Sigmoid colon (tissue), 7 donors: ENCODE measurements around the gene ZFP36L2. TPM values are rescaled to one million over a fixed set of nuclear protein-coding genes. Genes with fewer than 3 reads are reported as not detected.

ENCODE experiments used
- DNase-seq: peaks from one replicate; pipeline ENCODE4 v3.0.0-alpha.2; 2019
- H3K27ac ChIP-seq, 4 donors: fragments of 200-600 bp; sonication (generic); one replicate each; pipeline ENCODE4 v1.5.1; 2016 to 2019; ENCODE audit warnings: mild to moderate bottlenecking in 1 of 4
- H3K27me3 ChIP-seq, 3 donors: fragments of 200-600 bp; sonication (generic); one replicate each; pipeline ENCODE4 v1.5.1; 2019; ENCODE audit warnings: mild to moderate bottlenecking in 1 of 3
- H3K36me3 ChIP-seq, 4 donors: fragments of 200-600 bp; sonication (generic); one replicate each; pipeline ENCODE4 v1.5.1; 2016 to 2019
- H3K4me1 ChIP-seq, 4 donors: fragments of 200-600 bp; sonication (generic); one replicate each; pipeline ENCODE4 v1.5.1; 2017 to 2019
- H3K4me3 ChIP-seq, 4 donors: fragments of 200-600 bp; sonication (generic); one replicate each; pipeline ENCODE4 v1.5.1; 2017 to 2019; ENCODE audit warnings: mild to moderate bottlenecking in 2 of 4, moderate library complexity in 1 of 4
- H3K9me3 ChIP-seq, 4 donors: fragments of 200-600 bp in 3 of 4; sonication (generic) in 3 of 4; one replicate each; pipeline versions ENCODE4 v1.5.1 to v1.6.1; 2013 to 2019
- CTCF ChIP-seq, 4 experiments: fragments of 450-650 bp in 3 of 4; fragments of 200-600 bp in 1 of 4; IDR thresholded peaks; one replicate each; pipeline ENCODE4 v1.5.1; 2016 to 2019; ENCODE audit warnings: antibody characterized with exemption in 4 of 4, mild to moderate bottlenecking in 3 of 4, moderate library complexity in 2 of 4
- EP300 ChIP-seq, 4 donors: sonication (generic); formaldehyde crosslinking; IDR thresholded peaks; one replicate each; pipeline ENCODE4 v1.6.1; 2017; ENCODE audit warnings: antibody characterized with exemption in 4 of 4
- POLR2A ChIP-seq, 2 donors: fragments of 450-650 bp; IDR thresholded peaks; one replicate each; pipeline ENCODE4 v1.6.1; 2016; ENCODE audit warnings: antibody characterized with exemption in 2 of 2, mild to moderate bottlenecking in 2 of 2, moderate library complexity in 2 of 2
- POLR2AphosphoS5 ChIP-seq, 4 donors: sonication (generic); formaldehyde crosslinking; IDR thresholded peaks; one replicate each; pipeline ENCODE4 v1.6.1; 2017; ENCODE audit warnings: antibody characterized with exemption in 4 of 4
- WGBS, 2 donors: extraction: QIAGEN DNeasy Blood & Tissue Kit; methylation state at CpG; one replicate each; pipeline ENCODE4 v1.1.7; 2013; 5-methylcytosine and 5-hydroxymethylcytosine counted together
- intact Hi-C: fragments of 100-400 bp; cut with DNase I; formaldehyde crosslinking; loops from one replicate; pipeline ENCODE4 v1.15.1; 2023
- polyA plus RNA-seq, 3 donors: library from polyadenylated mRNA; stranded (reverse); fragments of 200-250 nt; gene quantifications; one replicate each; pipeline ENCODE4 v1.2.3, GENCODE V29; 2013
- total RNA-seq, 4 donors: library from RNA; depleted of rRNA; stranded (reverse); fragments of >200 nt; gene quantifications; one replicate each; pipeline ENCODE4 v1.1.0, GENCODE V29; 2016
- donor health status: healthy with polysubstance abuse.
- donor health status: Bipolar disorder and iron deficiency.
- donor health status: healthy.

Gene ZFP36L2
- total and polyA plus RNA-seq, 7 donors, result 59.8 to 120 (median 97.3) TPM

DNA sequence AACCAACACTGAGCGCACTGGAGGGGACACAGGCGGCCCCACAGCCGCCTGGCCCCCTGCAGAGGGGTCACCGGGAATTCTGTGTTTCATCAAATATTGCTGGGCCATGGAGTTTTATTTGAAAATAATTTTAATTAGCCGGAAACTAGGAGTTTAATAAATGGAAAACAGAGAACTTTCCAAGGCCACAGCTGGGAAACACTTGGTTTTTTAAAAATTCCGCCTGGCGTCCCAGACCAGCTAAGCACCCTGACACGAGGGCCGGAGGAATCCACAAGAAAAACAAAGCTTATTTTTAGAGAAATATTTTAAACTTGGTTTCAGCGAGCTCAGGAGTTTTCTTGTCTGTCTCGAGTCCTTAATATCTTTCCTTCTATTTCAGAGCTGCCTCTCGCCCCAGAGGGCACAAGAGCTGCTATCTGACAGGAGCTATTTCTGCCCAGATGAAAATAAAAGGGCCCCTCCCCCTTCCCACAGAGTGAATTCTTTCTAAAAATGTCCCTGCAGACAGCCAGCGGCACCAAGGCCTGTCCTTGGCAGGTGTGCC is 8.2 kb downstream of the ZFP36L2 start:
- TF ChIP-seq EP300 (IDR thresholded peaks at IDR 0.05) (no peak), CTCF (IDR thresholded peaks at IDR 0.05) (peak in 2 of 4 experiments; percentile 15 to 19), POLR2A (IDR thresholded peaks at IDR 0.05) (no peak), POLR2AphosphoS5 (IDR thresholded peaks at IDR 0.05) (no peak)
- Histone ChIP-seq H3K36me3 (peaks cover 0 to 6% (median 0%) of the 10 kb centered on the region in 4 donors), H3K27ac (peak overlapping the region; percentile 99 to 100 (median 100)), H3K27me3 (no peaks in the 10 kb centered on the region), H3K9me3 (no peaks in the 10 kb centered on the region), H3K4me3 (peak overlapping the region in 3 of 4 donors; percentile 39 to 93 (median 73)), H3K4me1 (peaks cover 0 to 58% (median 55%) of the 10 kb centered on the region in 4 donors)
- DNase-seq, result no peak
- WGBS, 2 donors, result 25 to 31% methylated on average over 13 of the region's 13 CpGs
- intact Hi-C loops, result no loop called here

DNA sequence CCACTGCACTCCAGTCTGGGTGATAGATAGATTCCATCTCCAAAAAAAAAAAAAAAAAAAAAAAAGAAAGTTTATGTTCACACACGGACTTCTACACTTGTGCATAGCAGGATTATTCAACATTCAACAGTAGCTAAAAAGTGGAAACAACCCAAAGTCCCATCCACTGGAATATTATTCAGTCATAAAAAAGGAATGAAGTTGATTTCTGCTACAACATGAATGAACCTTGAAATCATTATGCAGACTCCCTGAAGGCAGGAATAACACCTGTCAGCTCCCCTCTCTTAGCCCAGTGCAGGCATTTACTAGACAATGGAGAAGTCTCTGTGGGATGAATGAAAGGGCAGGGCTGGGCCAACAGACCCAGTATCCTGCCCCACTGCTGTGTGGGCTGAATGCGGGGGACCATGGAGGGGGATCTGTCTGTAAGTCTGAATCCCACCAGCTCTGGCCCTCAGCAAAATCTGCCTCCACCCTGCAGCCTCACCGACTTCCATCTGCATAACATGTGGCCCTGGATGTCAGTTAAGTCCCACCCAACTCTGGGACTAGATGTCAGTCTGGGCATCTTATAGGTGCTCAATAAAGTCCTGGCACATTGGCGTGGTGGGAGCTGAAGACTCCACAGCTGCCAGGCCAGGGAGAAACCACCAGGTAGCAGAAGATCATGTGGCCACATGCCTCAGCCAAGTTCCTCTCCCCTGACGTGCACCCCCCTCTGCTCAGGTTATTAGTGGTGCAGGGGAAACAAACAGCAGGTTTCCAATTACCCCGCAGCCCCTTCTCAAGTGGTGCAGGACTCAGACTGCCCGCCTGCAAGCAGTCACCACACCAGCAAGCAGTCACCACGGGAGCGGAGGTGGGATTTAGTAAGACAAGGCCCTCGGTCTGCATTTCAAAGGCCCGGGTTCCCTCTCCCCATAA is 8.9 kb downstream of the ZFP36L2 start:
- no peak overlapping the region for H3K4me3 ChIP-seq
- 48% methylated on average over 11 of the region's 11 CpGs for WGBS, 2 donors

DNA sequence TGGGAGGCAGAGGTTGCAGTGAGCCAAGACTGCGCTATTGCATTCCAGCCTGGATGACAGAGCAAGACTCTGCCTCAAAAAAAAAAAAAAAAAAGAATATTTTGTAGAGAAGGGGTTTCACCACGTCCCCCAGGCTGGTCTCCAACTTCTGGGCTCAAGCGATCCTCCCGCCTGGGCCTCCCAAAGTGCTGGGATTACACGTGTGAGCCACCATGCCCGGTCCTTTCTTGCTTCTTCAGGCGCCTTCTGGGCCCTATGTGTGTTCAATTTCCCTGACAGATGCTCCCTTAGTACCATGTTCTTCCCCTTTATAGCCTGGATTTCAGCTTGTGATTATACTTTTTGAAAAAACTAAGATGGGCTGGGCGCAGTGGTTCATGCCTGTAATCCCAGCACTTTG is 9.8 kb downstream of the ZFP36L2 start:
- Histone ChIP-seq H3K4me3 (no peak overlapping the region), H3K27me3 (no peaks in the 10 kb centered on the region), H3K27ac (peak overlapping the region in 1 of 4 donors; percentile 12), H3K36me3 (no peaks in the 10 kb centered on the region), H3K4me1 (peaks cover 0 to 44% (median 41%) of the 10 kb centered on the region in 4 donors), H3K9me3 (no peaks in the 10 kb centered on the region)
- intact Hi-C loops, result no loop called here
- TF ChIP-seq CTCF (IDR thresholded peaks at IDR 0.05), result no peak
- no peak for TF ChIP-seq POLR2AphosphoS5 (IDR thresholded peaks at IDR 0.05)
- no peak for TF ChIP-seq EP300 (IDR thresholded peaks at IDR 0.05)
- no peak for TF ChIP-seq POLR2A (IDR thresholded peaks at IDR 0.05)
- no peak for DNase-seq
- 90 to 96% methylated on average over 8 of the region's 8 CpGs for WGBS, 2 donors

More for the DNA sequence above, 8.9 kb downstream of the ZFP36L2 start:
- intact Hi-C loops, result no loop called here
- Histone ChIP-seq H3K4me1 (peaks cover 0 to 51% (median 48%) of the 10 kb centered on the region in 4 donors), H3K27ac (peak overlapping the region; percentile 99 to 100 (median 100)), H3K9me3 (no peaks in the 10 kb centered on the region), H3K36me3 (no peaks in the 10 kb centered on the region), H3K27me3 (no peaks in the 10 kb centered on the region)
- DNase-seq, result no peak
- no peak for TF ChIP-seq EP300 (IDR thresholded peaks at IDR 0.05)
- peak in 1 of 4 donors; percentile 7 for TF ChIP-seq POLR2AphosphoS5 (IDR thresholded peaks at IDR 0.05)

- H3K27me3 ChIP-seq, result no peaks in the 10 kb centered on the region
- H3K4me1 ChIP-seq, result peaks cover 0 to 37% (median 36%) of the 10 kb centered on the region in 4 donors
- 85 to 87% methylated on average over 6 of the region's 6 CpGs for whole genome bisulfite sequencing, 2 donors
- no peak for DNase-seq
- intact Hi-C loops, result no loop called here
- H3K9me3 ChIP-seq, result no peaks in the 10 kb centered on the region
- no peak for TF ChIP-seq EP300 (IDR thresholded peaks at IDR 0.05)
- no peak for TF ChIP-seq POLR2AphosphoS5 (IDR thresholded peaks at IDR 0.05)
- no peak for TF ChIP-seq POLR2A (IDR thresholded peaks at IDR 0.05)
- TF ChIP-seq CTCF (IDR thresholded peaks at IDR 0.05), result no peak
- H3K36me3 ChIP-seq, result no peaks in the 10 kb centered on the region
- peak overlapping the region in 1 of 4 donors; percentile 12 for H3K27ac ChIP-seq
- no peak overlapping the region for H3K4me3 ChIP-seq
These were observed 10.6 kb downstream of the ZFP36L2 start for GRCh38 chr2:43215673-43216255.

GRCh38 chr2:43214253-43214652 is 12.2 kb downstream of the ZFP36L2 start:
- intact Hi-C loops, result no loop called here
- H3K27me3 ChIP-seq, result no peaks in the 10 kb centered on the region
- no peak for DNase-seq
- WGBS, 2 donors, result 95% methylated on average over 5 of the region's 5 CpGs
- H3K9me3 ChIP-seq, result no peaks in the 10 kb centered on the region
- H3K27ac ChIP-seq, result no peak overlapping the region
- no peak overlapping the region for H3K4me3 ChIP-seq
- no peak for TF ChIP-seq POLR2A (IDR thresholded peaks at IDR 0.05)
- no peak for TF ChIP-seq EP300 (IDR thresholded peaks at IDR 0.05)
- TF ChIP-seq POLR2AphosphoS5 (IDR thresholded peaks at IDR 0.05), result no peak
- TF ChIP-seq CTCF (IDR thresholded peaks at IDR 0.05), result no peak
- H3K36me3 ChIP-seq, result no peaks in the 10 kb centered on the region
- peaks cover 0 to 34% (median 32%) of the 10 kb centered on the region in 4 donors for H3K4me1 ChIP-seq
